HG03045 (cell line): Measurements from ENCODE around the gene FLRT2.

ENCODE experiments used
- ATAC-seq: cut with Tn5 transposase; IDR thresholded peaks from one replicate; pipeline ENCODE4 v1.9.1; 2021; ENCODE audit warnings: mild to moderate bottlenecking, moderate library complexity; ENCODE audit not compliant: unreplicated experiment

Gene FLRT2

GRCh38 chr14:85529803-85530574, at the start of gene FLRT2:
TSS of gene FLRT2 (plus strand) at chr14:85530144. CDS start at chr14:85621515, 91,371 bp downstream.
- ATAC-seq: no peak

DNA sequence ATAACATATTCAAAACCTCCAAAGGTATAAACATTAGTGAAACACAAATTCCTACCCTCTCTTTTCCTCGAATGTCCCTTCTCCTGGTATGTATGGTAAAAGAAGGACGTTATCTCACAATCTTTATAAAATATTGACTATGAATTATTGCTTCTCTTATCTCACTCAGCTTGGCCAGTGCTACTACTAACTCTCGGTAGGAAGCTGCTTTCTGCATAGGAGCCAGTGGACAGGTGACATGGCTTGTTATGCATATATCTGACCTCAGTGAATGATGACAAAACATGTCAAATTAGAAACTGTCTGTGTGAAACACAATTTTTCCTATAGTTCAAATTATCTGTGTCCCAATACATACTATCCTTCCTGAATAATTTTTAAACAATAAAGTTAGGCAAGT, 48.5 kb upstream of the FLRT2 start:
- no peak for ATAC-seq

DNA sequence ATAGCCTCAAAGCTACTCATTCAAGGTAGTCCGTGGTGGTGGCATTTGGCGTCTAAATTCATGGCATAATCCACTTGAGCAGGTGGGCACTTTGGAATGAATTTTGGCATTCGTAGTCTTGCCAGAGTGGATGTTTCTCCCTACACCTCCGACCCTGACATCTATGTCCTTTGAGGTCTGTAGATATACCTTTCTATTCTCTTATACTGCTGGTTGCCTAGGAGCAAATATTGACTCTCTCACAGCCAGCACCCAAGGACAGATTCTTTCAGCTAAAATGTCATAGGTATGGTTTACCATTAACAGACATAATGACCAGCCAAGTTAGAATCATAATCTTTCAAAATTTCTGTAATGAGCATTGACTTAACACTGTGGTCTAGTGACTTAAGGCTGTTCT, 47.4 kb upstream of the FLRT2 start:
- no peak for ATAC-seq

- no peak for ATAC-seq
Measured at GRCh38 chr14:85483037-85483436, 46.9 kb upstream of the FLRT2 start.

GRCh38 chr14:85483652-85484051, 46.3 kb upstream of the FLRT2 start:
- no peak for ATAC-seq

DNA sequence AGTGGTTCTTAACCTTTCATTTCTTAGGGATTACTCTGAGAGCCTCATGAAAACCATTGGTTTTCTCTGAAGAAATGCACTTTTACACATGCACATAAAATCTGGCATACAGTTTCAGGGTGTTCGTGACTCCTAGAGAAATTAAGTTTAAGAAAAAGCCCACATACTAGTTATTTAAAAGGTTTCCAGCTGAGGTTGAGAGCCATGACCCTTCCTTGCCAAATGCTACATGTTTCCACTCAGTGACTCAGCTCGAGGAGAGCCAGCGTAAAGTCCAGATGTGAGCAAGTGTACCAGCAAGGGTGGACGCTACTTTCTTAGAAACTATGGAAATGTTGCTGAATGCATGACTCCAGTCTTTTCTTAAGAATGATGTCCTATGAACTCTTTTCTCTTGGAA, 42.7 kb upstream of the FLRT2 start:
- ATAC-seq: no peak

DNA sequence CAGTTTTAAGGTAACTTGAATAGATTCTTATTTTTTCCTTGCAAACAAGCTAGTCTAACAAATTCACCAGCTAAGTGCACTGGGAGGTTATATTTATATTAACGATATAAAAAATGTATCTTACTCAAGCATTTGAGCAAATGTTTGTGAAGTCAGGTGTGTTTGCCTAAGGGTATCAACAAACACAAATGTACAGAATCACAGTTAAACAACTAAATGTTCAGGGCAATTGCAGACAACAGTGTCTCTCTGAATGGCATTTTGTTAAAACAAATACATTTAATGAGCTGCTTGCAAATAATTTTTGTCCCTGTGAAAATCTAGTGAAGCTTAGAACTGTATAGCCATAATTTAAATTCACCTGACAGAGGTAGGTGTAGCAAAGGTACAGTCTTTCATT, 28.2 kb upstream of the FLRT2 start:
- no peak for ATAC-seq

GRCh38 chr14:85508863-85509262, 21.1 kb upstream of the FLRT2 start:
- no peak for ATAC-seq

GRCh38 chr14:85512451-85512850, 17.5 kb upstream of the FLRT2 start:
- no peak for ATAC-seq

GRCh38 chr14:85514487-85514886, 15.5 kb upstream of the FLRT2 start:
- ATAC-seq: no peak

DNA sequence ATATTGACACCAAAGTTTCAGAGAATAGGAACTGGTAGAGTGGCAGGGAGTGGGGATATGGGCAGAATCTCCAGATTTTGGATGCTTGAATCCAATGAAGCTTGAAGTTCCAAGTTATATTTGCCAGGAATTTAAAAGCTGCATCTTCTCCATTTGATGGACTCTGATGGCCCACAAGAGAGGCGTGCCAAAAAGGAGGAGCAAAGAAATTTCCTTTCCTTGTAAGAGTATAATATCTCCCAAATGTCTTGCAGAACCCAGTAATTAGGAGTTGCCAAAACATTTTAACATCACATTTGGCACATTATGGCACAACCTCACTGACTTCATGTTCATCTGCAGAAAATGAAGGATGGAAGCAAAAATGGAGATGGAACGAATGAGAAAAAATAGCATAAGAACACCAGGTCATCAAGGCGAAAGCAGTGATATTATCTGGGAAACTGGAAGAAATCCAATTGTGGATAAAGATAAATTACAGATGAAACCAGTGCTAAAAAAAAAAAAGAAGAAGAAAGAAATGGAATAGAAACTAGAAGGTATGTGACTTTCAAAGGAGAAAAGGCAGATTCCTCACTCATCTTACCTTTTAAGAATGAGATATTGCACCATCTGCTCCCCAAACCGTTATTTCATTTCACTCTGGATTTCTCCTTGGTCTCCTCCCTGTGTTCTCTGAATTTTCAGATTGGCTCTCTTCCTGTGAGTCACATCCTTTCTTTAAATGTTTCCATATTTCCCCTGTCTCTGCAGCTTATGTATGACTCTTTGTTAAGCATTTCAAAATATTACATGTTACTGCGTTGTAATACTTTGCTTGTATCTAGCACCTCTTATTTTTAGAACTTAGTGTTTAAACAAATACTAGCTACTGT, 13.5 kb upstream of the FLRT2 start:
- no peak for ATAC-seq

- no peak for ATAC-seq
Measured at GRCh38 chr14:85517114-85517688, 12.7 kb upstream of the FLRT2 start.

DNA sequence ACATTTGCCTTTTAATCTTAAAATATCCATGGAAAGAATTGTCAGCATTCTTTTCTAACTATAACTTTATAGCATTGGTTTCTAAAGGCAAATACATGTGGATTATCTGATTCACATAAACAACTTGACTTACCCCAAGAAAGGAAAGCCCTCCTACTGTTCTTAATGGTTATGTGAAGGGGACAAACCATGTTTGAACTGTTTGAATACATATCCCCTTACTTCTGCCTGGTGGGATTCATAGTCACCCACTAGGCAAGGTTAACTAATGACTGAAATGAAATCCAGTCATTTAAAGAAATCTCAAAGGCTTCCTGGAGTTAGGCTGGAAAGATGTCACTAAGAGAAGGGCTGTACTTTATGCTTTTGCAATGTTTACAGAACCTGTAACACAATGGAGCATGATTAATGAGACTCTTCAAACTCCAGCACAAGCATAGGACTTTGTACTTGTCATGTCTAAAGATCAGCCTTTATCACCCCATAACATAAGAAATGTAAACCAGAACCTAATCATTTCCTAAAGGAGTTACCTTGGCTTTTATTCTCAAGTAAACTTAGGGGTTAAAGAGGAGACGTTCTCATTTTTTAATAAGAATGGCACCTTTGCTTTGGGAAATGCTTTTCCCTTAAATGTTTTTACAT, 10.2 kb upstream of the FLRT2 start:
- ATAC-seq: no peak

GRCh38 chr14:85520581-85520980, 9.4 kb upstream of the FLRT2 start:
- no peak for ATAC-seq

GRCh38 chr14:85523624-85524023, 6.3 kb upstream of the FLRT2 start:
- ATAC-seq: no peak

DNA sequence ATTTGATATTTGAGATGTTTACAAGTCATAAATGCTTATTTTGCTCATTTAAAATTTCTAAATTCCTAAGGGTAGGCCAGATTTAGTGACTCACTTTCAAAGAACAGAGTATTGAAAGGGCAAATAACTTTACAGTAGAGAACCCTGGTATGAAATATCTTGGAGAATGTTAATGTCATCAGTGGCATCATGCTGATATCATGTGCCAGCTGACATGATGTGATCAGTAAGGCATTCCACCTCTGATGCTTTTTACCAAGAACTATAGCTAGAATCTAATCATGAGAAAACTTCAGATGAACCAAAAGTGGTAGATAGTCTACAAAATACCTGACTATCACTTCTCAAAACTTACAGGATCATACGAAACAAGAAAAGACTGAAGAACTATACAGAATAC, 2.9 kb upstream of the FLRT2 start:
- no peak for ATAC-seq

DNA sequence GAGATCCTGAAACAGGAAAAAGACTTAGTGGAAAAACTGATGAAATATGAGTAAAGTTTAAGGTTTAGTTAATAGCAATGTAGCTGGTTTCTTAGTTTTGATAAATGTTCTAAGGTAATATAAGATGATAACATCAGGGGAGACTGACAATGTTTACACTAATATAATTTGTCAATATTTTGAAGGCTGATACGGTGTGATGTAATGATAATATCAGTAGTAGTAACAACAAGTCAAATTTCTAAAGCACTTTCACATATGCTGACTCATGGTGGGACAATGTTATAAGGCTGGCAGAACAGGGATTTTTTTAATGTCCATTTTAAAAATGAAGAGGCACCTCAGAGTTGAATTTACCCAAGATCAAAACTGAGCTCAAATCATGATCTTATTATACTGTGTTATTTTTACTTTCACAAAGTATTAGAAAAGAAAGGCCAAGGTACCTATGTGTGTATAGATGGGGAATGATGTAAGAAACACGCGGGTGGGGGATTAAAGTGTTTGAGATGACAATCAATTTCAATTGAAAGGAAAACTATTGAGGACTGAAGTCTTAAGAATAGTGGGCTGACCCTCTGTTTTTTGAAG, 2.4 kb upstream of the FLRT2 start:
- ATAC-seq: no peak

DNA sequence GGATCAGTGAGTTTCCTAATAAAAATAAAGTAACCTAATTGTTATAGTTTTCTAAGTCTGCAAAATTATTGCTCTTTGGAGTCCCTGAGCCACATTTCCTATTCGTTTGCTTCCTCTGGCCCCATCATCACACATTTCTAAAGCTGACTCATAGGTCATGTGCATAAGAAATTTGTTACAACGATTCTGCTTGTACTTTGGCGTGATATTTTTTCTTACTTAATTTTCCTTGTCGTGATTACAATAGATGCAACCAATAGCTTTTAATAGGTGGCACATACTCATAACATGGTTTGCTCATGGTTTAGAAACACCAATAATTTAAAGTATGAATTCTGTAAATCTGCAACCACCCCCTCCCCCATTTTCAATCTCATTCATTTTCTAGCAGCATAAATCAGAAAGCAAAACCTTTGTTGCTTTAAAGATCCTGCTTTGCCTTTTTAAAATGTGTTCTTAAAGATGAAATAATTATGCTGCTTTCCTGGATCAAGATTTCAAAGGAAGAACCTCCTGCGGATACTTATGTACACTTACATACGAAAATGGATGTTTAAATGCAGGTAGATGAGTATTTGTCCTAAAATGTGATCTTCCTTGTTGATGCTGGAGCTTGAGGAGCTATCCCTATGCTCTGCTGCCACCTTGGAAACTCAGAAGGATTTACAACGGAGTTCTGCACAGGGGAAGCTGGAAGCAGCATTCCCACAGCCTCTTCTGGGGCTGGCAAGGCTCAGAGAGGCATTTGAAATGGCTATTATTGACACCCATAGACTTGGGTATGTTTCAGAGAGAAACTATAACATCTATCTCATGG, 1.7 kb upstream of the FLRT2 start:
- no peak for ATAC-seq

- ATAC-seq: no peak
Measured at GRCh38 chr14:85528897-85529631, 880 bp upstream of the FLRT2 start.
